NCI-H69 (cell line): ENCODE data around the gene TPBGL.
A peak's percentile ranks its signal among the peaks of the same experiment; 100 is the strongest.

Experiments
- DNase-seq: peaks from one replicate; lab custom pipeline; 2025; lab: John Stamatoyannopoulos, UW

TPBGL gene

GRCh38 chr11:75212411-75212810 is 28.2 kb upstream of the TPBGL start:
- DNase-seq: no peak

- peak; percentile 58 for DNase-seq
Observed at GRCh38 chr11:75214411-75214821, 26.2 kb upstream of the TPBGL start.

- no peak for DNase-seq
Observed at GRCh38 chr11:75214843-75215242, 25.7 kb upstream of the TPBGL start.

GRCh38 chr11:75219869-75220268 is 20.7 kb upstream of the TPBGL start:
- peak; percentile 31 for DNase-seq

GRCh38 chr11:75223954-75224643 is 16.5 kb upstream of the TPBGL start:
- DNase-seq: peak; percentile 33

- no peak for DNase-seq
Observed at GRCh38 chr11:75225794-75226193, 14.8 kb upstream of the TPBGL start.

GRCh38 chr11:75229466-75229865 is 11.1 kb upstream of the TPBGL start:
- no peak for DNase-seq

GRCh38 chr11:75230621-75231020 is 10.0 kb upstream of the TPBGL start:
- no peak for DNase-seq

- DNase-seq: no peak
Observed at GRCh38 chr11:75233754-75234172, 6.8 kb upstream of the TPBGL start.

GRCh38 chr11:75236062-75236461 is 4.5 kb upstream of the TPBGL start:
- no peak for DNase-seq

- DNase-seq: no peak
Observed at GRCh38 chr11:75237050-75237449, 3.5 kb upstream of the TPBGL start.

- DNase-seq: no peak
Observed at GRCh38 chr11:75238595-75239440, 1.8 kb upstream of the TPBGL start.

- no peak for DNase-seq
Observed at GRCh38 chr11:75239531-75240290, 863 bp upstream of the TPBGL start.

GRCh38 chr11:75241036-75241905 is 697 bp downstream of the TPBGL start:
- DNase-seq: peak; percentile 92

- no peak for DNase-seq
Observed at GRCh38 chr11:75241906-75242644, 1.5 kb downstream of the TPBGL start.

GRCh38 chr11:75242722-75243600 is 2.4 kb downstream of the TPBGL start:
- no peak for DNase-seq

GRCh38 chr11:75244052-75244814 is 3.7 kb downstream of the TPBGL start:
- no peak for DNase-seq

GRCh38 chr11:75245356-75246005 is 4.9 kb downstream of the TPBGL start:
- no peak for DNase-seq
